C4-2B (cell line): Measurements from ENCODE around the gene POLL.

Source experiments
- H3K27ac ChIP-seq: fragments of 450-650 bp; 2 replicates; pipeline ENCODE4 v1.5.1; 2017
- CTCF ChIP-seq: fragments of 450-650 bp; conservative IDR thresholded peaks from 2 replicates; pipeline ENCODE4 v1.5.1; 2017; ENCODE audit warnings: mild to moderate bottlenecking
- ZFX ChIP-seq: fragments of 450-650 bp; IDR thresholded peaks from 2 replicates; pipeline ENCODE4 v1.6.1; 2017

POLL gene

DNA sequence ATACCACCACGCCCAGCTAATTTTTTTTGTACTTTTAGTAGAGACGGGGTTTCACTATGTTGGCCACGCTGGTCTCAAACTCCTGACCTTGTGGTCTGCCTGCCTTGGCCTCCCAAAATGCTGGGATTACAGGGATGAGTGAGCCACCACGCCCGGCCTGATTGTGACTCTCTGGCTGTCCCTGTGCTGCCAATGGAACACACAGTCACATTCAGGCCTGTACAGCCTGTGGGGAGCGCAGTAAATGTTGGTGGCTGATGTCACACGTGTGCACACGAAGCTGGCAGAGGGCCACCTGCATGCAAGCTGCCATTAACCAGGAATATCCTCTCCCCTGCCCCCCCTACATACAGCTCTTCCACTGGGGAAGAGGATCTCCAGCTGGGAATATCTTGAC is 22.1 kb downstream of the POLL start:
- no peak overlapping the region for H3K27ac ChIP-seq
- TF ChIP-seq ZFX = no peak
- TF ChIP-seq CTCF = no peak

DNA sequence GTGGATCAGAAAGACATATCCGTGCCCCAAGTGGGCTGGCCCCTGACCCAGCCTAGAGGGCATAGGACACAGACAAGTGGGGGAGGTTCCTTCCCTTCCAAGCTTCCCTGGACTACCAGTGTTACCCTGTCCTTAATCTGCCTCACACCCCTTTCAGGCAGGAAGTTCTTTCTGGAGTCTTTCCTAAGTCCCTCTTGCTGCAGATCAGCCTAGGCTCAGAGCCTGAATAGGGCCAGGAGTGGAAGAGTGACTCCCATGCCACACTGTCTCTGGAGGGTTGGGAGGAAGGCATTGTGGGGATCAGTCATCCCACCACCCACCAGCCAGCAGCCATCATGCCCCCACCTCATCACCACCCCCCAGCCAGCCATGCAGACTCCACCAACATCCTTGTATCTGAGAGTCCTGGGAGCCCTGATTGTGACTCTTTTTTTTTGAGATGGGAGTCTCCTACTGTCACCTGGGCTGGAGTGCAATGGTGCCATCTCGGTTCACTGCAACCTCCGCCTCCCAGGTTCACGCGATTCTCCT is 22.6 kb downstream of the POLL start:
- H3K27ac ChIP-seq = no peak overlapping the region
- TF ChIP-seq ZFX (no peak), CTCF (no peak)

DNA sequence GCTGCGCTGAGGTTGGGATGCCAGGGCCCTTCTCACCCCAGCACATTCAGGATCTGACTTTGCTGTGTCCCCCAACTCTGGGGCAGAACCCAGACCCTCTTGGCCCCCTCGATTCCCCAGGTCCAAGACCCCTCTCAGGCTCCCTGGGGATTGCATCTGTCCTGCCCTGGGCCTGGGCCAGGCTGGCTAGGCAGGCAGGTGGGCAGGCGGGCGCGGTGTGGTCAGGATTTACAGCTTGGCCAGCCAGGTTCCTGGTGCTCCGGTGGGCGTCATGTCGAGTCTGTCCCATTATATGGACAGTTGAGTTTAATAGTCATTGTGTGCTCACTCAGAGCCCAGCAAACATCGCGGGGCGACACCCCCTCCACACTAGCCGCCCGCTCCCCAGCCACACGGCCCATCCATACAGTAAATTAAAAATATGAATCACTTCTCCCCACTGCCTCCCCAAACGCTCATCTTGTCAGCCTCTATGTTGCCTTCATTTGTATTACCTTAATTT is 23.5 kb downstream of the POLL start:
- TF ChIP-seq CTCF = no peak
- TF ChIP-seq ZFX = no peak
- no peak overlapping the region for H3K27ac ChIP-seq

DNA sequence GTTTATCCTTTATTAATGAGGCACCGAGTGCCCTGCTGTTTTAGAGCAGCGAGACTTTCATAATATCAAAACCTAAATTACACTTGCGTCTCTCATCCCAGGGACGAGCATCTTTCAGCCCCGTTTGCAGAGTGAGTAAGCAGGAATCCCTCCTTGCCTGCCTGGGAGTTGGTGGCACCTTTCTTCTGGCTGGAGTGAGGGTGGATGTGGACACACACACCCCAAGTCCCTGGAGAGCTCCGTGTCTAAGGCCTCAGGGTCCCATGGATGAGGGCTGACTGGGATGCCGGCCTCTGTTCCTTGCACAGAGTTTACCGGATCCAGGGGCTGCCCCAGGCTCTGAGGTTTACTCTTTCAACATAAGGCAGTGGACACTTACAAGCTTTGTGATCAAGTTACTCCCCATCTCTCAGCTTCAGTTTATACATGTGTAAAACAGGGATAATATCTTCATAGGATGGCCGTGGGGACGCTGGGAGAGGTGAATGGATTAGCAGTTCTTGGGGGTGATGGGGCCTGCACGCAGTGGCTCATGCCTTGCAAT is 24.5 kb downstream of the POLL start:
- TF ChIP-seq ZFX (no peak), CTCF (no peak)
- H3K27ac ChIP-seq = no peak overlapping the region

GRCh38 chr10:101563007-101563406 is 25.1 kb downstream of the POLL start:
- TF ChIP-seq ZFX = no peak
- no peak for TF ChIP-seq CTCF
- no peak overlapping the region for H3K27ac ChIP-seq

DNA sequence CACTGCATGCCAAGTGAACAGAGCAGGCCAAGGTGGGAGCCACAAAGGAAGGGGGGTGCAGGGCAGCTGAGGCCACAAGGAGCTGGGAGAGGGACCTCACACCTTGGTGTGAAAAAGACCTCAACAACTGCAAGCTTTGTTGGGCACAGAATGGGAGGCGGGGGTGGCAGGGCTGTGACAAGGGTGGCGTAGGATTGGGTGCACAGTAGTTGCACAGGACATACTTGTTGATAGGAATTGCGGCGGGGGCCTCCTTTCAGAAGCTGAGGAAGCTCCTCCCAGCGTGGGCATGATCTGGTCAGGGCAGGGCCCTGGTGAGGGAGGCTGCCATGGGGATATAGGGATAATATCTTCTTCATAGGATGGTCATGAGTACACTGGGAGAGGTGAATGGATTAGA is 25.8 kb downstream of the POLL start:
- TF ChIP-seq ZFX = no peak
- TF ChIP-seq CTCF = no peak
- H3K27ac ChIP-seq = no peak overlapping the region

DNA sequence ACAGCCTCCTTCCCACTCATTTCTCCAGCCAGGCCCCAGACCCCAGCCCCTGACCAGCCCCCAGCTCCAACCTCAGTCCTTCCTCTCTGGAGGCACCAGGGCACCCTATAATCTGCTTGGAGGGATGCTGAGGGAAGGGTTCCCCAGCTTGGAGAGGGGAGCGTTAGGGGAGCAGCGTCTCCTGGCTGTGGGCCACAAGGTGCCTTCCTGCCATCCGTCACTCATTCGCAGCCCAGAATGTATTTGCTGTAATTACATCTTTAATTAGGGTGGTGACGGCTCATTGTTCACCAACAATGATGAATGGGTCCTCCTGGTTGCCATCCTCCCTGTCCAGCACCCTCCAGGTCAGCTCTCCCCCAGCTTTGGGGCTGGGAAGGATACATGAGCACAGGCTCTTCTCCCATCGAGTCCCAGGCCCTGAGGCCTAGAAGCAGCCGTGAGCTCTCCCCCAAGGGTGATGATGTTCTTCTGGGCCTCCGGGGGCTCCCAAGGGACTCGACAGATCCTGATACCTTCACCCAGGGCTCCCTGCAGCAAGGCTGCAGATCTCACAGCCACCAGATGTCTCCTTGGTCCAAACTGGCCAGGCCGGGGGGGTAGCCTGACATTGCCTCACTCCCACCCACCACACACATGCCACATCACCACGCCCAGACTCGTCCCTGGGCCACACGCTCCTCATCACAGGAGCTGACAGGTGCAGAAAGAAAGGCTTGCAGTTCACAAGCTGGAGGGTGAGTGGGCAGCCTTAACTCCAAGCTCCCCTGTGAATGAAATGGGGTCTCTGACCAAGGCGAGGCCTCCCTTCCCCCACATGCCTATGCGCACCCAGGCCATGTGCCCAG is 26.8 kb downstream of the POLL start:
- no peak overlapping the region for H3K27ac ChIP-seq
- TF ChIP-seq CTCF (no peak), ZFX (no peak)
